WI38 (cell line): ENCODE data around the gene TRH.

Experiments used
- H3K4me3 ChIP-seq: 2 replicates; pipeline ENCODE4 v1.5.1; 2011; ENCODE audit warnings: low read depth, mild to moderate bottlenecking, control low read depth, low read length
- TF ChIP-seq, protein P1 (sequence below): IDR thresholded peaks from 2 replicates; pipeline ENCODE4 v1.5.1; 2012; ENCODE audit warnings: low read depth, mild to moderate bottlenecking, control low read depth, low read length

The TRH gene

DNA sequence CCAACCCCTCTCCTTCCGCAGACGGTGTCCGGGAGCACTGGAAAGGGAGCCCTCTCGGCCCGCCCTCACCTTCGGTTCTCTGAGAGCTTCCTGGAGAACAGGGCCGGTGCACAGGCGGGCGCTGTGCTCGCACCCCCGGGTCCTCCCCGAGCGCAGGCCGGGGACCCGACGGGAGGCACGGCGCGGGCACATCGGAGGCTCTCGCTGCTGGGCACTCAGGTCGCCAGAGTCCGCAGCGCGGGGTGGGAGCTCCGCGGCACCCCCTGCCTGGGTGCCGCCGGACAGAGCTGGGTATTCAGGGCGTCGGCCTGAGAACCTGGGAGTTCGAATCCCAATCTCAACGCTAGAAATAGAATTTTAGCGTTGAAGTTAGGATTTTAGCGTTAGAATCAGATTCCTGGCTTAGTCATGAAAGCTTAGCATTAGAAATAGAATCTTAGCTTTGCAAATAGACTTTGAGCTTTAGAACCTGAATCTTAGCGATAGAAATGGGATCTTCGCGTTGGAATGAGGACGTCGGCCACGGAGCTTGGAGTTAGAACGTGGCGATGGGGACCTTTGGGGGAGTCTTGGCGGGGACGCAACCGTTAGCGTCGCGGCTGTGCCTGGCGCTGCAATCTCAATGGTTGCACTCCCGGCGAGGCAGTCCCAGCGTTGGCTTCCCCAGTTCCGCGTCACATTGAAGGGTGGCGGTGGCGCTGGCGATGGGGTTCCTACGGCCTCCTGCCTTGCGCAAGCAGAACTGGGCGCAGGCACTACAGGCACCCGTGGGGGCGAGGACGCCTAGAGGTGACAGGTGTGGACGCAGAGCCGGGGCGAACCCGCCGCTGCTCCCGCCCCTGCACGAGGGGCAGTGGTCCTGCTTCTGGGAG lies 549 bp downstream of the TRH start:
- no peak overlapping the region for H3K4me3 ChIP-seq
- TF ChIP-seq, protein P1, sequence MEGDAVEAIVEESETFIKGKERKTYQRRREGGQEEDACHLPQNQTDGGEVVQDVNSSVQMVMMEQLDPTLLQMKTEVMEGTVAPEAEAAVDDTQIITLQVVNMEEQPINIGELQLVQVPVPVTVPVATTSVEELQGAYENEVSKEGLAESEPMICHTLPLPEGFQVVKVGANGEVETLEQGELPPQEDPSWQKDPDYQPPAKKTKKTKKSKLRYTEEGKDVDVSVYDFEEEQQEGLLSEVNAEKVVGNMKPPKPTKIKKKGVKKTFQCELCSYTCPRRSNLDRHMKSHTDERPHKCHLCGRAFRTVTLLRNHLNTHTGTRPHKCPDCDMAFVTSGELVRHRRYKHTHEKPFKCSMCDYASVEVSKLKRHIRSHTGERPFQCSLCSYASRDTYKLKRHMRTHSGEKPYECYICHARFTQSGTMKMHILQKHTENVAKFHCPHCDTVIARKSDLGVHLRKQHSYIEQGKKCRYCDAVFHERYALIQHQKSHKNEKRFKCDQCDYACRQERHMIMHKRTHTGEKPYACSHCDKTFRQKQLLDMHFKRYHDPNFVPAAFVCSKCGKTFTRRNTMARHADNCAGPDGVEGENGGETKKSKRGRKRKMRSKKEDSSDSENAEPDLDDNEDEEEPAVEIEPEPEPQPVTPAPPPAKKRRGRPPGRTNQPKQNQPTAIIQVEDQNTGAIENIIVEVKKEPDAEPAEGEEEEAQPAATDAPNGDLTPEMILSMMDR = no peak

DNA sequence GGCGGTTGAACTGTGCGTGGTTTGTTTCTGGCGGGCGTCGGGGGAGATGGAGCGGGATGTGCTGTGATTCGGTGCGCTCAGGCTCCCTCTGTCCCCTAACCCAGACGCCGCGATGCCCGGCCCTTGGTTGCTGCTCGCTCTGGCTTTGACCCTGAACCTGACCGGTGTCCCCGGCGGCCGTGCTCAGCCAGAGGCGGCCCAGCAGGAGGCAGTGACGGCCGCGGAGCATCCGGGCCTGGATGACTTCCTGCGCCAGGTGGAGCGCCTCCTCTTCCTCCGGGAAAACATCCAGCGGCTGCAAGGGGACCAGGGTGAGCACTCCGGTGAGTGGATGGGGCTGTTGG lies 1.2 kb downstream of the TRH start:
- no peak overlapping the region for H3K4me3 ChIP-seq
- TF ChIP-seq, protein P1 = no peak

DNA sequence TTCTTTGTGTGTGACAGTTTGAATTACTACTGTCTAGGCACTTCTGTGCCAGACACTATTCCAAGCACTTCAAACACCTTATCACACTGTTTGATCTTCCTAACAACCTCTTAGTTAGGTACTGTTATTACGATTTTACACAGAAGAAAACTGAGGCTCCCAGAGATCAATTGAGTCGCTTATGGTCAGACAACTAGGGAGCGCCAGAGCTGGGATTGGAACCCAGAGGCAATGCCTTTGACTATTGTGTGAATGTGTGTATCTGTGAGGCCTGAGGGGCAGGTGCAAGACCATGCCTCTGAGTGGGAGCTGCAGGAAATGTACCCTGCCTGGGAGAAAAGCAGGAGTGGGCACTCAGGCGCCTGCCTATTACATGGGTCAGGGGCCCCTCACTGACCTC lies 1.8 kb downstream of the TRH start:
- H3K4me3 ChIP-seq = no peak overlapping the region
- TF ChIP-seq, protein P1 = no peak

DNA sequence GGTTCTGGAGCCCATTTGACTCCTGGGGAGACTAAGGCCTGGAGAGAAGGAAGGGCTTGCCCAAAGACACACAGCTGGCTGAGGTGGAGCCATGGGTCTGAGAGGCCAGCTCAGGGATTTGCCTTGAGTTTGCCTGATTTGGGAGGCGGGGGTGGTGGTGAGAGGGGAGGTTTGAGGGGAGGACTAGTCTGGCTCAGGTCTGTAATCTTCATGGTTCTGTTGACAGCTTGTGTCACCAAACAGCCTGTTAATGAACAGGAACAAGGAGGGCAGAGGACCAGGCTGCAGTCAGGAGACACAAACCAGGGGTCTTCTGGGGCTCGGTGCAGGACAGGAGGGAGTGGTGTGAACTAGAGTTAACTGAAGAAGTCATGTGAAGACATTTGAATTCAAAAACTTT lies 3.6 kb downstream of the TRH start:
- H3K4me3 ChIP-seq = no peak overlapping the region
- TF ChIP-seq, protein P1 = no peak

DNA sequence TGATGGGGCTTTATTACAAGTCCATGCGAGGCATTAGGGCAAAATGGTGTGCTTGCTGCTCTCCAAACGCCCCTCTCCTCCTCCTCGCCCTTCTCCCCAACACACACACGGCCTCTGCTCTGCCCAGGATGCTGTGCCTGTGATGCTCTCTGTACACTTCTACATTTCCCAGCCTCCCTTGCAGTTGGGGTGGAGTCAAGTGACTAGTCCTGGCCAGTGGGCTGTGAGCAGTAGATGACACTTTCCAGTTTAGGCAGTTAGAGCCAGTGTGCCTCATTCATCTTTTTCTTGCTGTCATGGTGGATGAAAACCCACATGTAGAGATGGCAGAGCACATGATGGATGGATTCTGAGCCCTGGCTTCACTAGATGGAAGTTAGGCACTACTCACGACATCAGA lies 5.4 kb downstream of the TRH start:
- no peak overlapping the region for H3K4me3 ChIP-seq
- TF ChIP-seq, protein P1 = no peak

DNA sequence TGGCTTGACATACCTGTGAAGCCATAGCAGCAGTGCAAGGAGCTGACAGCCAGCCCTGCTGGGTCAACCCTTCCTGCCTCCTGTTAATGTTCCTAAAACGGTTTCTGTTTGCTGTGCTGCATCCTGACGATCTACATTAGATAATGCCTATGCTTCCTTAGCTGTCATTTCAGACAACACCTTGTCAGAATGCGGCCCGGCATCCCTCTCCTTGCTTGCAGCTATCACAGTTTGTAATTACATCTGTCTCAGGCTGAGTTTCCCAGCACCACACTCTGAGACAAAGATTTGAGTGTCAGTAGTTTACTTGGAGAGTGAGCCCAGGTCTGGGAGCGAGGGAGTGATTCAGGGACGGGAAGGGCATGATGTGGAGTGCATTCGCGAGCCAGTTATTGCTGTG lies 9.0 kb downstream of the TRH start:
- no peak overlapping the region for H3K4me3 ChIP-seq
- TF ChIP-seq, protein P1 = no peak

DNA sequence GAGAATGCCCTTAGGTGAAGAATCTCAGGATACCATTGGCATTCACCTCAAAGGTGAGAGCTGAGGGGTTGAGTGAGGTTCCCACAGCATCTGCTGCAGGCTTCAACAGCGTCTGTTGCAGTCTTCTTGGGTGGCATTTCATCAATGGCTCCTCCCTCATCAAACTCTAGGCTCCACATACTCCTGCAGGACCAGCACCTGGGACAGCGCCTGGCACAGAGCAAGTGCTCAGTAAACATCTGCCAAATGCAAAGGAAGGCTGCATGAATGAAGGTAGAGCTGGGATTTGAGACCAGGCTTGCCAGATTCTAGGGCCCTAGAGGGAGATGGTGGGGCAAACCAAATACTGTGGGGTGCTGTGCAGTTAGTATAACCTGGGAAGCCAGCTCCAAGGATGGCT lies 9.6 kb downstream of the TRH start:
- no peak overlapping the region for H3K4me3 ChIP-seq
- TF ChIP-seq, protein P1 = no peak
